Mesendoderm (in vitro differentiated cells): ENCODE measurements around the gene PDZK1IP1.

ENCODE experiments used
- DNase-seq: peaks from one replicate; pipeline ENCODE4 v3.0.0; 2013
- H2AK5ac ChIP-seq: 2 replicates; pipeline ENCODE4 v1.6.1; 2013; ENCODE audit warnings: low read length, inconsistent platforms
- H2BK120ac ChIP-seq: 2 replicates; pipeline ENCODE4 v1.6.1; 2013; ENCODE audit warnings: low read depth, mild to moderate bottlenecking, low read length, moderate library complexity, mixed read lengths
- H2BK15ac ChIP-seq: replicated peaks from 2 replicates; pipeline ENCODE4 v1.6.1; 2013; ENCODE audit warnings: low read depth, mild to moderate bottlenecking, moderate library complexity
- H2BK5ac ChIP-seq: 2 replicates; pipeline ENCODE4 v1.6.1; 2013; ENCODE audit warnings: low read length, inconsistent platforms
- H3K18ac ChIP-seq: 2 replicates; pipeline ENCODE4 v1.6.1; 2013; ENCODE audit warnings: mild to moderate bottlenecking, low read length, mixed read lengths
- H3K23ac ChIP-seq: one replicate; pipeline ENCODE4 v1.6.1; 2013; ENCODE audit warnings: low read length
- H3K27ac ChIP-seq: 2 replicates; pipeline ENCODE4 v1.5.1; 2013; ENCODE audit warnings: low read depth, mild to moderate bottlenecking, inconsistent platforms, low read length, moderate library complexity
- H3K27me3 ChIP-seq: 2 replicates; pipeline ENCODE4 v1.6.1; 2013; ENCODE audit warnings: low read length, control low read depth, mild to moderate bottlenecking, inconsistent platforms; ENCODE audit not compliant: insufficient read depth, poor library complexity
- H3K36me3 ChIP-seq: 2 replicates; pipeline ENCODE4 v1.6.1; 2013; ENCODE audit warnings: low read length, inconsistent platforms; ENCODE audit not compliant: control insufficient read depth, insufficient read depth
- H3K4ac ChIP-seq: one replicate; pipeline ENCODE4 v1.6.1; 2013; ENCODE audit warnings: low read depth, mild to moderate bottlenecking, low read length, moderate library complexity
- H3K4me1 ChIP-seq: 2 replicates; pipeline ENCODE4 v1.6.1; 2013; ENCODE audit warnings: low read depth, low read length, inconsistent platforms; ENCODE audit not compliant: control insufficient read depth
- H3K4me2 ChIP-seq: 2 replicates; pipeline ENCODE4 v1.6.1; 2013; ENCODE audit warnings: low read length
- H3K4me3 ChIP-seq: 2 replicates; pipeline ENCODE4 v1.5.1; 2013; ENCODE audit warnings: mild to moderate bottlenecking, low read length
- H3K56ac ChIP-seq: one replicate; pipeline ENCODE4 v1.6.1; 2013; ENCODE audit warnings: low read length
- H3K79me1 ChIP-seq: 2 replicates; pipeline ENCODE4 v1.6.1; 2013; ENCODE audit warnings: low read length, inconsistent platforms
- H3K79me2 ChIP-seq: 2 replicates; pipeline ENCODE4 v1.6.1; 2013; ENCODE audit warnings: mild to moderate bottlenecking, low read length; ENCODE audit not compliant: control insufficient read depth, insufficient read depth
- H3K9ac ChIP-seq: 2 replicates; pipeline ENCODE4 v1.6.1; 2013; ENCODE audit warnings: low read length, inconsistent platforms
- H4K5ac ChIP-seq: one replicate; pipeline ENCODE4 v1.6.1; 2013; ENCODE audit warnings: low read length
- H4K8ac ChIP-seq: one replicate; pipeline ENCODE4 v1.6.1; 2013; ENCODE audit warnings: low read depth, mild to moderate bottlenecking, control low read depth, low read length, moderate library complexity
- WGBS: extraction: QIAGEN DNeasy Blood & Tissue Kit; methylation state at CpG from one replicate; pipeline ENCODE4 v1.1.7; 2013; ENCODE audit warnings: low lambda C conversion rate, missing lambda C conversion rate; ENCODE audit not compliant: insufficient coverage; ENCODE audit errors: extremely low coverage; 5-methylcytosine and 5-hydroxymethylcytosine counted together

The PDZK1IP1 gene

GRCh38 chr1:47137198-47137597, 52.6 kb downstream of the PDZK1IP1 start, which contains the start of gene CYP4A22:
Gene CYP4A22 (plus strand): TSS chr1:47137441. CDS start chr1:47137486, 45 bp downstream.
- Histone ChIP-seq H2BK15ac (no peak within 1 kb of the TSS), H3K4me1 (peaks cover 6% of the 10 kb centered on the region), H3K56ac (peak within 1 kb of the TSS; percentile 15), H3K4me3 (no peak within 1 kb of the TSS), H3K9ac (no peak within 1 kb of the TSS), H3K36me3 (no peaks in the 10 kb centered on the region), H3K18ac (no peak within 1 kb of the TSS), H2BK120ac (no peak within 1 kb of the TSS), H3K79me1 (no peaks in the 10 kb centered on the region), H3K4ac (no peak within 1 kb of the TSS), H3K27ac (no peak within 1 kb of the TSS), H3K23ac (peak within 1 kb of the TSS; percentile 89), H3K4me2 (no peak within 1 kb of the TSS), H4K8ac (no peak within 1 kb of the TSS), H2BK5ac (no peak within 1 kb of the TSS), H2AK5ac (no peak within 1 kb of the TSS), H3K27me3 (no peaks in the 10 kb centered on the region), H3K79me2 (no peaks in the 10 kb centered on the region), H4K5ac (no peak within 1 kb of the TSS)
- WGBS, result no CpG with 5 or more reads among the region's 4 CpGs
- DNase-seq, result no peak
